ENCODE data around the gene PPP1R16B.

GRCh38 chr20:38880952-38881735 is 75.6 kb downstream of the PPP1R16B start:
- TF ChIP-seq FOXK2 (IDR thresholded peaks at IDR 0.05) (no peak), ELF4 (IDR thresholded peaks at IDR 0.05) (no peak), FOXA1 (IDR thresholded peaks at IDR 0.05) (no peak), BHLHE40 (IDR thresholded peaks at IDR 0.05; ENCODE audit: borderline replicate concordance) (no peak), TARDBP (IDR thresholded peaks at IDR 0.05) (no peak), FOXM1 (IDR thresholded peaks at IDR 0.05; ENCODE audit: borderline replicate concordance) (no peak), SUZ12 (IDR thresholded peaks at IDR 0.05) (no peak), L3MBTL2 (conservative IDR thresholded peaks at IDR 0.05) (no peak), SP1 (IDR thresholded peaks at IDR 0.05) (no peak), ARNT (IDR thresholded peaks at IDR 0.05) (no peak), NFRKB (IDR thresholded peaks at IDR 0.05) (no peak), PKNOX1 (IDR thresholded peaks at IDR 0.05) (no peak), LEF1 (IDR thresholded peaks at IDR 0.05; ENCODE audit: borderline replicate concordance) (no peak)
